HG03520 (cell line): ENCODE results near the gene TMEM191C.
"Not testable (repeated sequence)": the region's sequence is repeated elsewhere in the genome, so short reads cannot be mapped to it uniquely, and the experiment has no call there.

Experiments used
- ATAC-seq: cut with Tn5 transposase; IDR thresholded peaks from one replicate; pipeline ENCODE4 v1.9.1; 2021; ENCODE audit warnings: mild to moderate bottlenecking, moderate library complexity; ENCODE audit not compliant: unreplicated experiment

Gene TMEM191C

GRCh38 chr22:21472984-21473383 is 5.8 kb downstream of the TMEM191C start:
- not testable (repeated sequence) for ATAC-seq

GRCh38 chr22:21473664-21474063 is 6.5 kb downstream of the TMEM191C start:
- ATAC-seq, result not testable (repeated sequence)

GRCh38 chr22:21484039-21484438 is 16.9 kb downstream of the TMEM191C start:
- ATAC-seq, result not testable (repeated sequence)

GRCh38 chr22:21487723-21488122 is 20.5 kb downstream of the TMEM191C start:
- not testable (repeated sequence) for ATAC-seq

GRCh38 chr22:21489149-21489680 is 22.0 kb downstream of the TMEM191C start:
- ATAC-seq, result not testable (repeated sequence)

- ATAC-seq, result not testable (repeated sequence)
Observed at GRCh38 chr22:21490556-21490955, 23.4 kb downstream of the TMEM191C start.

GRCh38 chr22:21492271-21492670 is 25.1 kb downstream of the TMEM191C start:
- not testable (repeated sequence) for ATAC-seq

GRCh38 chr22:21493789-21494782 is 26.9 kb downstream of the TMEM191C start:
- ATAC-seq, result not testable (repeated sequence)

- not testable (repeated sequence) for ATAC-seq
Observed at GRCh38 chr22:21497984-21498383, 30.8 kb downstream of the TMEM191C start.

- not testable (repeated sequence) for ATAC-seq
Observed at GRCh38 chr22:21498489-21498888, 31.3 kb downstream of the TMEM191C start.

- not testable (repeated sequence) for ATAC-seq
Observed at GRCh38 chr22:21499623-21500506, 32.7 kb downstream of the TMEM191C start.

GRCh38 chr22:21510397-21510796 is 43.2 kb downstream of the TMEM191C start:
- ATAC-seq, result not testable (repeated sequence)

GRCh38 chr22:21512022-21512421 is 44.8 kb downstream of the TMEM191C start:
- ATAC-seq, result not testable (repeated sequence)

GRCh38 chr22:21514117-21514516 is 46.9 kb downstream of the TMEM191C start:
- ATAC-seq, result not testable (repeated sequence)

- not testable (repeated sequence) for ATAC-seq
Observed at GRCh38 chr22:21515234-21515633, 48.0 kb downstream of the TMEM191C start.

GRCh38 chr22:21516522-21516921 is 49.3 kb downstream of the TMEM191C start:
- not testable (repeated sequence) for ATAC-seq

GRCh38 chr22:21516970-21517764 is 50.0 kb downstream of the TMEM191C start:
- peak; percentile 76 for ATAC-seq
